Fibroblast of skin of scalp (primary cell): Measurements from ENCODE around the gene ABLIM2.
A peak's percentile ranks its signal among the peaks of the same experiment; 100 is the strongest.

ENCODE experiments used
- DNase-seq: peaks from one replicate; pipeline ENCODE4 v3.0.0-alpha.2; 2013

The ABLIM2 gene

GRCh38 chr4:7999695-8000094 lies 158.9 kb downstream of the ABLIM2 start:
- no peak for DNase-seq

GRCh38 chr4:7999279-7999678 lies 159.3 kb downstream of the ABLIM2 start:
- DNase-seq: no peak

GRCh38 chr4:7998447-7998846 lies 160.2 kb downstream of the ABLIM2 start:
- no peak for DNase-seq

- DNase-seq: no peak
Observed at GRCh38 chr4:7995866-7996265, 162.7 kb downstream of the ABLIM2 start.

- DNase-seq: no peak
Observed at GRCh38 chr4:7995135-7995534, 163.5 kb downstream of the ABLIM2 start.

- no peak for DNase-seq
Observed at GRCh38 chr4:7993671-7994070, 164.9 kb downstream of the ABLIM2 start.

- DNase-seq: no peak
Observed at GRCh38 chr4:7992846-7993245, 165.8 kb downstream of the ABLIM2 start.

- DNase-seq: no peak
Observed at GRCh38 chr4:7990807-7991459, 167.7 kb downstream of the ABLIM2 start.

- DNase-seq: peak; percentile 59
Observed at GRCh38 chr4:7989654-7990053, 169.0 kb downstream of the ABLIM2 start.

GRCh38 chr4:7988437-7988836 lies 170.2 kb downstream of the ABLIM2 start:
- DNase-seq: peak; percentile 82

GRCh38 chr4:7987148-7987989 lies 171.2 kb downstream of the ABLIM2 start:
- DNase-seq: peak; percentile 75

GRCh38 chr4:7985891-7986441 lies 172.6 kb downstream of the ABLIM2 start:
- no peak for DNase-seq

- no peak for DNase-seq
Observed at GRCh38 chr4:7985072-7985471, 173.5 kb downstream of the ABLIM2 start.

- no peak for DNase-seq
Observed at GRCh38 chr4:7984286-7984925, 174.2 kb downstream of the ABLIM2 start.

- no peak for DNase-seq
Observed at GRCh38 chr4:7983296-7983695, 175.3 kb downstream of the ABLIM2 start.

GRCh38 chr4:7981738-7982394 lies 176.7 kb downstream of the ABLIM2 start:
- DNase-seq: no peak

GRCh38 chr4:7980036-7980435 lies 178.6 kb downstream of the ABLIM2 start:
- no peak for DNase-seq

- no peak for DNase-seq
Observed at GRCh38 chr4:7979652-7979968, 179.0 kb downstream of the ABLIM2 start.

- DNase-seq: no peak
Observed at GRCh38 chr4:7978907-7979651, 179.5 kb downstream of the ABLIM2 start.

GRCh38 chr4:7978489-7978888 lies 180.1 kb downstream of the ABLIM2 start:
- no peak for DNase-seq

- no peak for DNase-seq
Observed at GRCh38 chr4:7976634-7977033, 182.0 kb downstream of the ABLIM2 start.

GRCh38 chr4:7976025-7976424 lies 182.6 kb downstream of the ABLIM2 start:
- no peak for DNase-seq
